HL-60/S4 treated with phorbol 12-myristate 13-acetate at 8.2 ng/mL for 4 days and 3 days (cell line): ENCODE data around the gene SOX12.
"Not testable (repeated sequence)": the region's sequence is repeated elsewhere in the genome, so short reads cannot be mapped to it uniquely, and the experiment has no call there.

ENCODE experiments used
- in situ Hi-C: fragments of 300-500 bp; cut with MboI; formaldehyde crosslinking; loops from 2 replicates; pipeline ENCODE4 v1.15.0; 2022; ENCODE audit warnings: low sequenced_read_pairs

SOX12 gene

GRCh38 chr20:362271-363254, 37.2 kb downstream of the SOX12 start:
- in situ Hi-C loops = no loop called here

DNA sequence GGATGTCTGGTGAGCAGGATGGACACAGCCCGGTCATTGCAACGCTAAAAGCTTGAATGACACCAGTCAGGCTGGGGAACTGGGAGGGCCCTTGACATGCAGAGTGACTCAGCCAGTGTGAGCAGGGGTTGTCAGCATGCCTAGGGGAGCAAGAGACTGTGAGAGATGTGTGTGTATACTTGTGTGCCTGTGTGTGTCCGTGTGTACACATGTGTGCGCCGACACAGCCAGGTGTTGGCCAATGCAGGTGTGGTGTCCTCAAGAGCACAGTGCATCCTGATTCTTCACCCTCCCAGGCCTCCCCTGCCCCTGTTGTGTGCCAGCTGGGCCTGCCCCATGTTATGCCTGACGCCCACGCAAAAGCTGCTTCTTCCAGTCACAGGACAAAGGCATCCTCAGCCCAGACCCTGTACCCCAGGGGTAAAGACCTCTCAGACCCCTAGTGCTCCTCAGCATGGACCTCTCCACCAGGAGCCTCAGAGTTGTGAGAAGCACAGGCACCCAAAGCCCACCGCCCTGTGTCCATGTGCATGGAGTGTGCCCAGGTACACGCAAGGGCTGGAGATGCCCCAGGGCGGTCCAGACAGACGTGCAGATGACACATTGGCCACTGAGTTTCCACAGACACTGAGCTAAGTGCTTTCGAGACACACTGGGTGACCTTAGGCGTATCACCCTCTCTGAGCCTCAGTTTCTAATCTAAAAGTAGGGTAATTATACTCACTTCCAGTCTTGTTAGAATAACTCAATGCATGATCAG, 38.1 kb downstream of the SOX12 start:
- in situ Hi-C loops = no loop called here

DNA sequence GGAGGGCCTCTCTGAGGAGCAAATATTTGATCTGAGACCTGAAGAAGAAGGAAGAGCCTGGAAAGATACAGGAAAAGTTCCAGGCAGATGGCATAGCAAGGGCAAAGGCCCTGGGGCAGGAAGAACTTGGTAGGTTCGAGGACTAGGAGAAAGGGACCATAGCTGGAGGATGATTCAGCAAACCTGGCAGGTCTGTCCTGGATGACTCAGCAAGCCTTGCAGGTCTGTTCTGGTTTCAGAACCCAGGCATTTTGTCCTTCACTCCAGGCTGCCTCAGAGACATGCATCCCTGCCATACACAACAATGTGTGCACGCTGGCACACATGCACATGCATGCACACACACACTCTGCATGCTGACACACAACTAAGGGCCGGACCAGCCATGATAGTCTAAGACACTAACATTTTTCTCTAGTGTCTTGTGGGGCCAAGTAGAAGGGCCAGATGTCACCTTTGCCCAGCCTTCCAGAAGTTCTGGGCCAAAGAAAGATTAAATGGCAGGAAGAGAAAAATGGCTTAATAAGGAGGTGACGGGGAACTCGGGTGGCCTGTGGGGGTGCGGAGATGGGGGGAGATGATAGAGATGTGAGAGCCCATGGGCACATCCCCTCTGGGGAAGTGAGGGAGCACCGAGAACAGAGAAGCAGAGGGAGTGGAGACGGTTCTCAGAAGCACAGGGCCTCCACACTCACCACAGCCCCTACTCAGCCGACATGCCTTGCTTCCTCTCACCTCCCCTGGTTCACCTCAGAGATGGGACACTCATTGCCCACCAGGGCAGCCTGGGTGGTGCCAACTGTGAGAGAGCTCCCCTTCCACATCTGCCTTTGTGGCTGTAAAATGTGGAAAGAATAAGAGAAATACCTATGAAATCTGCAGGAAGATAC, 39.8 kb downstream of the SOX12 start:
- in situ Hi-C loops = no loop called here

GRCh38 chr20:366041-366718, 40.8 kb downstream of the SOX12 start:
- in situ Hi-C loops = no loop called here

DNA sequence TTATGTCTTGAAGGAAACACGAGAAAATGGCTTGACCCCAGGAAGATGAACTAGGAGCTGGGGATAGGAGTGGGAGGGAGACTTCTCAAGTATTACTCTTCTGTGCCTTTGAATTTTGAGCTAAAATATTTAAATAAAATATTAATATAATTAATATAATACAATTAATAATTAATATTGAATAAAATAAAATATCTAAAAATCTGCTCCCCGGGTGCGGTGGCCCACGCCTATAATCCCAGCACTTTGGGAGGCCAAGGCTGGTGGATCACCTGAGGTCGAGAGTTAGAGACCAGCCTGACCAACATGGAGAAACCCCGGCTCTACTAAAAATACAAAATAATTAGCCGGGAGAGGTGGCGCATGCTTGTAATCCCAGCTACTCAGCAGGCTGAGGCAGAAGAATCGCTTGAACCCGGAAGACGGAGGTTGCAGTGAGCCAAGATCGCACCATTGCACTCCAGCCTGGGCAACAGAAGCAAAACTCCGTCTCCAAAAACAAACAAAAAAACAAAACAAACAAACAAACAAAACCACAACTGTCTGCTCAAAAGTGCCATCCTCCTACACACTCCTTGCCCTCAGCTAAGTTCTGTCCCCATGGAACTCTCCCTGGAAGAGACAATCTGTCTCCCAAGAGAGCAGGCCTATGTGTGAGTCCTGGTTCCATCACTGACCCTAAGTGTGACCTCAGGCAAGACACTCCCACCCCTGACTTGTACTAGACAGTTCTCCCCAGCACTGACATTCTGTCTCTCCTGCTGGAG, 41.5 kb downstream of the SOX12 start:
- in situ Hi-C loops = no loop called here

DNA sequence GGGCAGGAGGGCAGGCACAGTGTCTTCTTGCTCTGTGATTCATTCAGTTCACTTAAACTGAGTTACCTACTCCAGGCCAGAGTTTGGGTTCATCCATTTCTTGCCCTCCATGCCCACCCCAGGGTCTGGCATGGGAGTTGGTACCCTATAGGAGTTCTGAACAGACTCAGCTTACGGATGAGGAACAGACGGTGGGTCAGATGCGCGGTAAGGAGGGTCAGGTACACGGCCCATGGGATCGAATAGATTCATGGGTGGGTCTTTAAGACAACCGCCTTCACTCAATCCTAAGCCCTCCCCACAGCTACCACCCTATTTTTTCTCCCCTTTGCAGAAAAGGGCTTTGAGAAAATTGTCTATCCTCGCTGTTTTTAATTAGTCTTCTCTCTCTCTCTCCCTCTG, 42.1 kb downstream of the SOX12 start:
- in situ Hi-C loops = no loop called here

- in situ Hi-C loops = no loop called here
Observed at GRCh38 chr20:368915-369314, 43.6 kb downstream of the SOX12 start.

- in situ Hi-C loops = no loop called here
Observed at GRCh38 chr20:370151-370600, 44.8 kb downstream of the SOX12 start.

DNA sequence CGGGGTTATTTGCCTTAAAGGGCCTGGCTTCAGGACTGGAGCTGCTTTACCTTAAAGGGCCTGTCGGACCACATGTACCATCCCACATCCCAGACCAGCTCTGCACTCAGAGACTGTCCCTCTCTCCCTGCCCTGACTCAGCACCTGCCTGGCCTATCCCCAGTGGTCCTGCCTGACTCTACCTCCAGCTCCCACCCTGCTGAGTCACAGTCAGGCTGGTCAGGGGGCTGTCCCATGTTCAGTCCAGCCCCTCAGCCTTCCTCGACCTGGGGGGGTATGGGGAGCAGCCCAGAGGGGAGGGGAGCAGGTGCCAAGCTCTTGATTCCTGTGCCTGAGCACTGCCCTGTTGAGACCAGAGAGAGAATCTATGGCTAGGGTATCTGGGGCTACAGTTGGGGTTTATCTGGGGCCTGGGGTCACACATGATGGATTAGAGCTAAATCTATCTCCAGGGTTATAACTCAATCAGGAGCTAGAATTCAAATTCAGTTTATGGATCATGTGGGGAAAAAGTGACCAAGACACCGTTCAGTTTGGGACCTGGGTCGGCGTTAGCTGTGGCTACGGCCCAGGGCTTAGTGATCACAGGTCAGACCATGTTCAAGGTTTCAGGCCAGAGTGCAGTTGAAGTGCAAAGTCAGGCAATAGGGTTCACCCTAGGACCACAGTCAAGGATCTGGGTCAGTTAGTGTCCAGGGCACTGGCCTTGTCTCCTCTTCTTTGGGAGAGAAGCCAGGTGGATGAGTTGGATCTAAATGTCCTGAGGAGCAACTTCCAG, 45.8 kb downstream of the SOX12 start:
- in situ Hi-C loops = no loop called here

- in situ Hi-C loops = no loop called here
Observed at GRCh38 chr20:371755-372542, 46.6 kb downstream of the SOX12 start.

- in situ Hi-C loops = not testable (repeated sequence)
Observed at GRCh38 chr20:372543-373082, 47.3 kb downstream of the SOX12 start.

- in situ Hi-C loops = no loop called here
Observed at GRCh38 chr20:373171-373890, 48.0 kb downstream of the SOX12 start.

DNA sequence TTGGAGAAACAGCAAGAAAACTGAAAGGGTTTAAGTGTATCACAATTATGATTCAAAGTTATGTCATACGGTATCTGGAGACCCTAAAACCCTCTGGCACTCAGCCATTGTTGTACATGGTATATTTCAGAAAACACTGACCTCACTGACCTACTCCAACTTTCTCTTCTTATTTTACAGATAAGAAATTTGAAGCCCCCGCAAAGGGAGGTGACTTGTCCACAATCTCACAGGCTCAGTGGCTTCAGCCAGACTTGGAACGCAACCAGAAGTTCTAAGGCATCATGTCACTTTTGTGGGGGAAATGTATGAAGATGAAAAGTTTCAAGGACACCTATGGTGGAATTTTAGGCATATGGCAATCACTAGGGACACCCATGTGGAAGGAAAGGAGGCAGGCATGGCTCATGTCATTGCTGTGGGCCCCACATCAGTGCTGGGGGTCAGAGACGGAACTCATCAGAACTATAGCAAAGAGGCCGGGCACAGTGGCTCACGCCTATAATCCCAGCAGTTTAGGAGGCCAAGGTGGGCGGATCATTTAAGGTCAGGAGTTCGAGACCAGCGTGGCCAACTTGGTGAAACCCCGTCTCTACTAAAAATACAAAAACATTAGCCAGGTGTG, 50.0 kb downstream of the SOX12 start:
- in situ Hi-C loops = no loop called here

DNA sequence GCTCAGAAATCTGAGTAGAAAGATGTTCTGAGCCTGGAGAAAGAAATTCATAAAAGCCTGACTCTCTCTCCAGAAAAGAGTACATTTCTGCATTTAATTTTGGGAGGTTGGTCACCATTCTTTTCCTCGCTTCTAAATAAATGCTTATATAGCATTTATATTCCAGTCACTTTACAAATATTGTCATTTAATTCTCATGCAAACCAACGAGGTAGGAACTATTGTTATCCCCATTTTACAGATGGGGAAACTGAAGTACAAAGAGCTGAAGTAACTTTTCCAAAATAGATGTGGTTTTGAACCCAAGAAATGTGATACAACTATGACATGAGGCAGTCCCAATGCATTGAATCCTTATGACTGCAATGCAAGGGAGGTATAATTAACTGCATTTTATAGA, 50.7 kb downstream of the SOX12 start:
- in situ Hi-C loops = no loop called here

DNA sequence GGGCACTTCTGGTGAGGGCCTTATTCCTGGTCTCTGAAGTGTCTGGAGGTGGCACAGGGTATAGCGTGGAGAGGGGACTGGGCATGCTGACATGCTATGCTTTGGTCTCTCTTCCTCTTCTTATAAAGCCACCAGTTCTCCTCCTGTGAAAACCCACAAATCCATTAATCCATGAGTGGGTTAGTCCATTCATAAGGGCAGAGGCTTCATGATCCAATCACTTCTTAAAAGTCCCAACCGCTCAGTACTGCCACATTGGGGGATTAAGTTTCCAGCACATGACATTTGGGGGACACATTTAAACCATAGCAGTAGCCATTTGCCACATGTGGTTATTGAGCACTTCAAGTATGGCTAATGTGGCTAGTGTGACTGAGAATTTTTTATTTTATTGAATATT, 51.4 kb downstream of the SOX12 start:
- in situ Hi-C loops = no loop called here

- in situ Hi-C loops = not testable (repeated sequence)
Observed at GRCh38 chr20:377578-377977, 52.2 kb downstream of the SOX12 start.

- in situ Hi-C loops = no loop called here
Observed at GRCh38 chr20:378961-379336, 53.6 kb downstream of the SOX12 start.
